HG03342 (cell line): Measurements from ENCODE around the gene TMEM243.

Source experiments
- ATAC-seq: cut with Tn5 transposase; IDR thresholded peaks from one replicate; pipeline ENCODE4 v1.9.1; 2021; ENCODE audit warnings: mild to moderate bottlenecking, moderate library complexity; ENCODE audit not compliant: unreplicated experiment

TMEM243 gene

DNA sequence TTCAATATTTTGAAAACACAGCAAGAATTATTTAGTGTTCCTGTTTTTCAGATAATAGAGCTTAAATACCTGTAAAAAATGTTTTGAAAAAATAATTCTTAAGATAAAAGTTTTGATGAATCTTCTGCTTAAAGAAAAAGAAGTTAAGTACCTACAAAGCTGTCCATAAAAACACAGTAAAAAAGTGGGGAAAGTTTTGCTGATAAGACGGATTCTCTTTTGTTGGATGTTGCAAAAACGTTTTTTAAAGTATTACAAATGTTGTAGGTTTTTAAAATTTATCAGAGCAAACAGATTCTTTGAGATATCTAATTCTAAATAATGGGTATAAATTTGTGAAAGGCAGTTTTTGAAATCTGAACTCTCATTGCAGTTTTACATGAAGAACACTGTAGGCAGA, 55.1 kb downstream of the TMEM243 start:
- no peak for ATAC-seq

GRCh38 chr7:87159538-87159937, 60.0 kb downstream of the TMEM243 start:
- ATAC-seq = no peak

DNA sequence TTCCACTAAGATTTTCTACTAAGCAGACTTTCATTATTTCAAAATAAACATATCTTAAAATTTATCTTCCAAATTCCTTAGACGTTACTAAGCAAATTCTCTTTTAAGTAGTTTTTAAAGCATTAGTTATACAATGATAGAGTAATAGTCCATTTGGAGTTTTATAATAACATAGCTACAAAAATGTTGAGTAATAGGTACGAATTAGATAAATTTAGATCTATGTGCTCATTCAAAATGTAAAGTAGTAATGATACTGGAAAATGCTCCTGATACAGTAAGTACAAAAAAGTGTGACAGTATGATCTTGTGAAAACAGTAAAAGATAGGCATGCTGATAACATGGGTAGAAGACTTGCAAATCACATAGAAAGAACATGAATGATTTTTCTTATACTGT, 62.8 kb downstream of the TMEM243 start:
- no peak for ATAC-seq

DNA sequence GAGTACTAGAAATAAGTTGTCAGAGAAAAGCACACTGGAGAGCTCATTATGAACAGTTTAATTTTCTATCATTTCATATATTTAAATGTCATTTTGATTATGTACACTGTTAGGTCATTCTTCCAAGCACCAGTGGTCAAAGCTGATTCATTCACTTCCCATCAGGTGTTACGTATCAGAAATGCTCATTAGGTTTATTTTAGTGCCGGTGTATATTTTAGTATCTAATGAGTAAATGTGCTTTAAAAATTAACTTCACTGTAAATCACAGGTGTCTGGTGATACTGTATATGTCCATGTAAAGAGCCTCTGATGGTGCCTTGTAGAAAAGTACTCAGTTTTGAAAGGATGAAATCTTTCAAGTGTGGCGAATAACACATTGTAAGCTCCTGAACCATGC, 63.7 kb downstream of the TMEM243 start:
- no peak for ATAC-seq

DNA sequence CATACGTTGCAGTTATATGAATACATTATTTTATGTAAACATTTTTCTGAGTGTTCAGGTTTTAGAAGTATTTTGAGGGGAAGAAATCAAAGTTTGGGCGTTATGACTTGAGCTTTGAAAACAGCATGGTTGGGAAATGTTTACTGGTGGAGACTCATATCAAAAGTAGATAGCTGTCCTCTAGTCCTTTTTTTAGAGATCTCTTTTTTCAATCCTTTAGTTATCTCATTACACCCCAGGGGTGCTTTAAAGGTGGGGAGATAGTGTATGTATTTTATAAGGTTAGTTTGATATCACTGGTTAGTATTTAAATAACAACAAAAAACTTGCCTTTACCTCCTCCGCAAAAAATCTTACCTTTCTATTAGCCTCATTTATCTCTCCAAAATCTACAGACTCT, 65.0 kb downstream of the TMEM243 start:
- no peak for ATAC-seq

DNA sequence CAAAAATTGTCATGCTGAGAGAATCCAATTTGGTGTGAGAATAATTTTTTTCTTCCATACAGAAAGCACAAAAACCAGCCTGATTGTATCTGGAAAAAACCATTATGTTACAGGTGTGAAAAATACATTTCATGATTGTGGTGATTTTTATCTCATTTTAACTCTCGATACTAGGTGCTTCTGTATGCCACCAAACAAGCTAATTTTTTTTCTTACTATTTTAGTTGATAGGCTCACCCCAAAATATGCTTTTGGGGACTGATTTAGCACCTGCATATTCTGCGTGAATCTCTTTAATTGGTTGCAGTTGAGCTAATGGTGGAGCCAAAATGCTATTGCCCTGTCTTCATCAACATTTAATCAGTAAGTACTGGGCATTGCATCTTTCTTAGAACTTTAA, 65.4 kb downstream of the TMEM243 start:
- no peak for ATAC-seq

DNA sequence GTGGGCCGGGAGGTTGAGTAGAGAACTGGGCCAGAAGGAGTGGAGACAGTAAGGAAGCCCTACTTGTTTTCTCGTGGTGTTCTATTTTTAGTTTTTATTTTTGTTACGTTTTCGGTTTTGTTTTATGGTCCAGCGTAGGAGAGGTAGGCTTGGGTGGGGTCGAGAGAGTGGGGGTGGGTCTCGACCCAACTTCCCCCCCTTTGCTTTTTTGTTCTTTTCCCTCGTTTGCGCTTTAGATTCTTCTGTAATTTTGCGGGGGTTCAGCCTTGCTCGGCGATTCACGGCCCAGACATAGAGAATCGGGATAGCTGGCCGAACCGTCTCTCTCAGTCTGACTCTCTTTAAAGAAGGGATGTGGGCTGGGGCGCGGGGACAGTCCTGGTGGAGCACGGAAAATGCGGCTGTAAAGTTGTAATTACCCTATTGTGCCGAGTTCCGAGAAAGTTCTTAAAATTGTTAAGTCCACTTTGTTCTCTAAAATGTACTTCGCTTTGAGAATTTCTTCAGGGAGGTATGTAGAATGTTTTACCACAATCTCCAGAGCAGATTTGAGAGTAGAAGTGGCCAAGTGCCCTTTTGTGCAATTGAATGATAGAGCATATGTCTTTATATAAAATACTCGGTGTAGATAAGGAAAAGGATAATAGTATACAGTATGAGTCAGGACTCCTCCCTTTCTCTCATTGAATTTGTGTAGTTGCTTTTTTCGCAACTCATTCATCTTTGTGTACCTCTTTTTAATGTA, 66.5 kb downstream of the TMEM243 start:
- ATAC-seq = peak; percentile 19

DNA sequence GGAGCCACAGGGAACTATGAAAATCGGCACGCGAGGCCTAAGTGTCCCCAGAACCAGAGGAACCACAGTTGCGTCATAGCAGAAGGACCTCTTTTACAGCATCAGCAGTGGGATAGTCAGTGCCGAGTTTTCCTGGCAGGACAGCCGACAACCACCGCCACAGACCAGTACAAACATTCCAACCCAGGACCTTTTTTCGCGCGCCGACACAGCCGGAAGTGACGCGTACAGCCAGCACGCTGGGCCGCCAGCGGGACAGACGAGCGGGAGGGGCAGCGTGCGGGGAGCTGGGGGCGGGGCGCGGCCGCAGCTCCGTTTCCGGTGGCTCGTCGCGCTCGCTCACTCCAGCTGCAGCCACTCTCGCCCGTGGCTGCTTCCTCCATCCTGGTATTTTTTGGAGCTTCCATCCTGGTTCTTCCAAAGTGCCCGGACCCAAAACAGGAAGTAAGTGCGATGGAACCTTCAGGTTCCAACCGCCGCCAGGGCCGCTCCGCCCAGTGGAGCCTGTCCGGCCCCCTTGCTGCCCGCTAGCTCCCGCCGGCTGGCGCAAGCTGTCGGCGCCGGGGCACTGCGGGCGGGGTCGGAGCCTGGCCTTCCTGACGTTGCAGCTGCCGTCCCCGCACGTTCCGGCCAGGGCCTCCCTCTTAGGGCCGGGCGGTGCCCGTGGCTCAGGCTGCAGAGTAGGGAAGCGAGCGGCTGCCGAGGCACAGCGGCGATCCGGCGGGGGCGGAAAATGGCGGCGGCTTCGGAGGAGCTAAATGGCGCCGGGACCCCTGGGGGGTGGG, 67.2 kb downstream of the TMEM243 start, which contains the start of gene DMTF1:
Gene DMTF1 (plus strand): TSS at position 342 of the 785 bp plus-strand sequence. CDS start 12,489 bp downstream, outside the sequence.
- ATAC-seq = peak; percentile 81

DNA sequence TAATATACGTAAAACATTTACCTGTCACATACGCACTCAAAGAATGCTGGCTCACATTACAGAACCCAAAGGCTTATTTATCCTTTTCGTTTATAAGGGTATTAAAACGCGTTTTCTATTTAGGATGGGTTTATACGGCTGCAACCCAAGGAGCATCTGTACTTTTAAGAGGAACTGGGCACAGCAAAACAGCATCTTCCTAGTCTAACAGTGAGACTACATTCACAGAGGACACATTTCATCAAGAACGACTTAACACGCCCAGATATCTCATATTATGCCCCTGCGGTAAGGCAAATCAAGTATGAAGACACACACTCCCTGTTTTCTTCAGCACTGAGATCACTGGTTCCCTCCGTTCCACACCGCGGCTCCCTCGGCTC, 67.8 kb downstream of the TMEM243 start:
- peak; percentile 35 for ATAC-seq

- ATAC-seq = no peak
These were observed 68.4 kb downstream of the TMEM243 start for GRCh38 chr7:87151002-87151728.

- ATAC-seq = no peak
These were observed 71.1 kb downstream of the TMEM243 start for GRCh38 chr7:87148332-87148955.

GRCh38 chr7:87147500-87147899, 72.0 kb downstream of the TMEM243 start:
- no peak for ATAC-seq

DNA sequence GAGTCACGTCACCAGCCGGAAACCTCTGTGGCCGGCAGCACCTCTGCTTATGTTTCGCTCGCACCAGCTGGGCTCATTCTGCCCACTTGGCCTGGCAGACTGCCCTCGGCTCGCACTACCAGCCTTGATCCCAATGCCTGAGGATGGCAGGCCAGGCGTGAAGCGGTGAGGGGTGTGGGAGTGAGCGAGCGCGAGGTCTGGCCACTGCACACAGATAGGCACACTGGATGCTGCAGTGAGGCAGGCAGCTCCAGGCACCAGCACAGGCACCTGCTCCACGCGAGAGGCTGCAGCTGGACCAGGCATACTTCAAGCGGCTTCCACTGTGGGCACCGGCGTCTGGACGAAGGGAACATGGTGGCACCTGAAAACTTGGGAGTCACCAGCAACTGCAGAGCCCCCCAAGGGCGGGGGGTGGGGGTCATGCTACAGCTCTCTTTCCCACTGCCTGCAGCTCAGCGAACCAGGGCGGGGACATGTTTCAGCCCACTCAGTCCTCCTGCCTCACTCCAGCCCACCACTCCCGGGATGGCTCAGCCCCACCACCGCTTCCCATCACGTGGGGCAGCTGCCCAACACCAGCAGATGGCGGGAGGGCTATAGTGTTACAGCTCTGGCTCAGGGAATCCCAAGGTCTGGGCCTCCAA, 72.7 kb downstream of the TMEM243 start:
- no peak for ATAC-seq
